Caco-2 (cell line): ENCODE data around the gene TAF12. TPM values are rescaled to one million over a fixed set of nuclear protein-coding genes. Genes with fewer than 3 reads are reported as not detected.
A peak's percentile ranks its signal among the peaks of the same experiment; 100 is the strongest.

Source experiments
- BruUV-seq: library from RNA; stranded (reverse); fragments of 400-500 nt; replicated peaks from 2 replicates; lab custom pipeline; 2021; lab: Mats Ljungman, UMichigan
- CTCF ChIA-PET: fragments of 300-600 bp; sonication (Branson Sonifier 250); formaldehyde crosslinking; loops from one replicate; lab custom pipeline; 2022; ENCODE audit warnings: antibody characterized with exemption; lab: Charles Lee
- POLR2A ChIA-PET: fragments of 300-600 bp; sonication (Branson Sonifier 250); formaldehyde crosslinking; loops from one replicate; lab custom pipeline; 2022; ENCODE audit warnings: antibody characterized with exemption; lab: Charles Lee
- DNase-seq, 2 experiments: peaks; one replicate each; pipeline versions ENCODE4 v3.0.0 to v3.0.0-alpha.2; 2020 to 2022
- H3K27me3 ChIP-seq: replicated peaks from 2 replicates; pipeline ENCODE4 v1.6.0; 2011; ENCODE audit warnings: low read length; ENCODE audit not compliant: control insufficient read depth, insufficient read depth
- H3K36me3 ChIP-seq: 2 replicates; pipeline ENCODE4 v1.5.1; 2011; ENCODE audit warnings: low read length; ENCODE audit not compliant: control insufficient read depth, insufficient read depth
- H3K4me1 ChIP-seq: fragments of 250-450 bp; sonication (Bioruptor Pico); 2 replicates; pipeline ENCODE4 v1.5.1; 2020; ENCODE audit warnings: mild to moderate bottlenecking
- H3K4me3 ChIP-seq: 2 replicates; pipeline ENCODE4 v1.5.1; 2011; ENCODE audit warnings: low read depth, mild to moderate bottlenecking, control low read depth, low read length
- H3K9me3 ChIP-seq: fragments of 250-450 bp; sonication (Bioruptor Pico); 2 replicates; pipeline ENCODE4 v1.5.1; 2020; ENCODE audit warnings: mild to moderate bottlenecking, moderate library complexity
- H3K27ac Mint-ChIP-seq: one replicate; pipeline ENCODE4 v1.8.0; 2022; ENCODE audit warnings: mixed read lengths; ENCODE audit not compliant: unreplicated experiment
- H3K27me3 Mint-ChIP-seq: one replicate; pipeline ENCODE4 v1.8.0; 2022; ENCODE audit warnings: mixed read lengths; ENCODE audit not compliant: insufficient read depth, unreplicated experiment
- H3K36me3 Mint-ChIP-seq: one replicate; pipeline ENCODE4 v1.8.0; 2022; ENCODE audit warnings: mild to moderate bottlenecking, mixed read lengths; ENCODE audit not compliant: insufficient read depth, unreplicated experiment
- H3K4me1 Mint-ChIP-seq: one replicate; pipeline ENCODE4 v1.8.0; 2022; ENCODE audit warnings: low read depth, mixed read lengths; ENCODE audit not compliant: unreplicated experiment
- H3K4me3 Mint-ChIP-seq: one replicate; pipeline ENCODE4 v1.8.0; 2022; ENCODE audit warnings: mild to moderate bottlenecking, moderate library complexity, mixed read lengths; ENCODE audit not compliant: unreplicated experiment
- H3K9me3 Mint-ChIP-seq: one replicate; pipeline ENCODE4 v1.8.0; 2022; ENCODE audit warnings: mixed read lengths; ENCODE audit not compliant: unreplicated experiment
- intact Hi-C: fragments of 100-400 bp; cut with micrococcal nuclease; formaldehyde crosslinking; loops from one replicate; pipeline ENCODE4 v1.10.0; 2022; ENCODE audit not compliant: unreplicated experiment
- total RNA-seq: library from RNA; stranded (reverse); gene quantifications from 2 replicates; pipeline ENCODE4 v1.2.3, GENCODE V29; 2022
- TF ChIP-seq, protein P1 (sequence below), 2 experiments: fragments of 200-600 bp in 1 of 2; IDR thresholded peaks; 1 replicate in 1 of 2; 2 replicates in 1 of 2; pipeline versions ENCODE4 v1.5.1 to v1.8.0; 2011 to 2022; ENCODE audit warnings: antibody characterized with exemption in 1 of 2, control low read depth in 1 of 2, inconsistent platforms in 1 of 2, low read depth in 1 of 2, low read length in 1 of 2, mild to moderate bottlenecking in 1 of 2, moderate library complexity in 1 of 2; ENCODE audit not compliant: insufficient read depth in 1 of 2, severe bottlenecking in 1 of 2, unreplicated experiment in 1 of 2

Gene TAF12
- total RNA-seq, 1 experiment from 2014 or later: 11.3 TPM

DNA sequence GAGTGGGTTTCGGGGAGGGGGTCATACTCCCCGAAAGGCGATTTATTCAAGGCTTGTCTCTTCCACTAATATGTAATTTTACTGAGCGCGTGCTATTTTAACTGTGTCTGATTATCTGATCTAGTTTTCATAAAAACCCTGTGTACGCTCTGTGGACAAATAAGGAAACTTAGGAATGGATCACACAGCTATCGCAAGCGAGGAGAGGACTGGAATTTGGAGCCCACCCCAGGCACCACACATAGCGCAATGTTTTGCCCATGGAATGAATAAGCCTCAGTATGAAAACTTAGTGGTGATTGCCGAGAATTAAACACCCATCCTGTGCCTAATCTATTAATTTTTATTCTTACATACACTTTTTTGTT lies 60.6 kb downstream of the TAF12 start:
- DNase-seq: no peak
- CTCF ChIA-PET: interaction anchor here (0.6 to 1.6 kb wide), 4 partner anchors 21 to 338 kb away, joined by 3 to 8 read pairs (median 6); partner anchors contain the start of gene TAF12
- POLR2A ChIA-PET: interaction anchor here (0.6 to 2.6 kb wide), 20 partner anchors 8 to 494 kb away, joined by 3 to 30 read pairs (median 6); partner anchors contain the start of genes EYA3, MED18, RAB42 and RCC1
- H3K27me3 Mint-ChIP-seq: no peaks in the 10 kb centered on the region
- H3K36me3 Mint-ChIP-seq: peaks cover 52% of the 10 kb centered on the region
- peak overlapping the region; percentile 85 for H3K4me3 Mint-ChIP-seq
- H3K36me3 ChIP-seq: peaks cover 4% of the 10 kb centered on the region
- peaks cover 11% of the 10 kb centered on the region for H3K4me1 Mint-ChIP-seq
- intact Hi-C loops: no loop called here
- TSS peak; percentile 95 for BruUV-seq
- no peaks in the 10 kb centered on the region for H3K27me3 ChIP-seq
- peak overlapping the region; percentile 73 for H3K4me3 ChIP-seq
- H3K4me1 ChIP-seq: peaks cover 5% of the 10 kb centered on the region; the same call in 1 of the 2 replicates
- TF ChIP-seq, protein P1, sequence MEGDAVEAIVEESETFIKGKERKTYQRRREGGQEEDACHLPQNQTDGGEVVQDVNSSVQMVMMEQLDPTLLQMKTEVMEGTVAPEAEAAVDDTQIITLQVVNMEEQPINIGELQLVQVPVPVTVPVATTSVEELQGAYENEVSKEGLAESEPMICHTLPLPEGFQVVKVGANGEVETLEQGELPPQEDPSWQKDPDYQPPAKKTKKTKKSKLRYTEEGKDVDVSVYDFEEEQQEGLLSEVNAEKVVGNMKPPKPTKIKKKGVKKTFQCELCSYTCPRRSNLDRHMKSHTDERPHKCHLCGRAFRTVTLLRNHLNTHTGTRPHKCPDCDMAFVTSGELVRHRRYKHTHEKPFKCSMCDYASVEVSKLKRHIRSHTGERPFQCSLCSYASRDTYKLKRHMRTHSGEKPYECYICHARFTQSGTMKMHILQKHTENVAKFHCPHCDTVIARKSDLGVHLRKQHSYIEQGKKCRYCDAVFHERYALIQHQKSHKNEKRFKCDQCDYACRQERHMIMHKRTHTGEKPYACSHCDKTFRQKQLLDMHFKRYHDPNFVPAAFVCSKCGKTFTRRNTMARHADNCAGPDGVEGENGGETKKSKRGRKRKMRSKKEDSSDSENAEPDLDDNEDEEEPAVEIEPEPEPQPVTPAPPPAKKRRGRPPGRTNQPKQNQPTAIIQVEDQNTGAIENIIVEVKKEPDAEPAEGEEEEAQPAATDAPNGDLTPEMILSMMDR (IDR thresholded peaks at IDR 0.05; ENCODE audit: insufficient read depth in 1 of 2, low read depth in 1 of 2, low read length in 1 of 2, severe bottlenecking in 1 of 2, unreplicated experiment in 1 of 2): no peak
- no peaks in the 10 kb centered on the region for H3K9me3 Mint-ChIP-seq
- no peaks in the 10 kb centered on the region for H3K9me3 ChIP-seq
- H3K27ac Mint-ChIP-seq: peak overlapping the region; percentile 88

DNA sequence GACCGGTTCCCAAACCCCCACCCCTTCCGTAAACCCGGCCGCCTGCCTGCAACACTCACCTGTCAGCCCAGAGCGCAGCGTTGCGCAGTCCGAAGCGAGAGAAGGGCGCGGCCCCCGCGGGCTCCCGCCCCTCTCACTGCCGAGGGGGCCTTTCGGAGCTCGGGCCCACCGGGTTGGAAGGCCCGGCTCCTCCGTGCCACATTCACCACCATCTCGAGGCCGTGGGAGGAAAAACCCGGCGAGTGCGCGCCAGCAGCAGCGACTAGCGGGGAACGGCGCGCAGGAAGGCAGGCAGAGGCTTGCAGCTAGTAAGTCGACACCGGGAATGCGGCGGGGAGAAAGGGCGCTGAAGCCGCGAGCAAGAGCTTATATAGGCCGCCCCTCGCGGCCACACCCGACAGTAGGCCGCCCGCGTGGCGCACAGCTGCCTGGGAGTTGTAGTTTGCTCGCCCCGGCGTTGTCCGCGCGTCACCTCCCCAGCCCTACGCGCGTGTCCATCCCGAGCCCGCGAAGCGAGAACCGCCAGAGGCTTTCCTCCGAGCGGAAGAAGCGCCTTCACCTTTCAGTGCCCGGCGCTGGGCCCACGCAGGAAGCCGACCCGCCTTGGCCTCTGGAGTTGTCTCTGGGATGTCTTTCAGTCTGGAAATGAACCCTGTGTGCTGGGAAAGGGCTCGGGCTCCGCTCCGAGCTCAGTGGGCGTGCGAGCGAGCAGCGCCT lies 61.2 kb downstream of the TAF12 start:
- BruUV-seq: no TSS peak
- peaks cover 4% of the 10 kb centered on the region for H3K36me3 ChIP-seq
- peak overlapping the region; percentile 73 for H3K4me3 ChIP-seq
- peak overlapping the region; percentile 85 for H3K4me3 Mint-ChIP-seq
- CTCF ChIA-PET: interaction anchor here (0.6 to 1.6 kb wide), 5 partner anchors 21 to 337 kb away, joined by 3 to 8 read pairs (median 5); partner anchors contain the start of gene TAF12
- TF ChIP-seq, protein P1 (IDR thresholded peaks at IDR 0.05; ENCODE audit: insufficient read depth in 1 of 2, low read depth in 1 of 2, low read length in 1 of 2, severe bottlenecking in 1 of 2, unreplicated experiment in 1 of 2): no peak
- no peaks in the 10 kb centered on the region for H3K27me3 Mint-ChIP-seq
- no peaks in the 10 kb centered on the region for H3K9me3 ChIP-seq
- H3K4me1 Mint-ChIP-seq: peaks cover 11% of the 10 kb centered on the region
- POLR2A ChIA-PET: interaction anchor here (0.6 to 2.6 kb wide), 23 partner anchors 9 to 493 kb away, joined by 3 to 30 read pairs (median 5); partner anchors contain the start of genes EYA3, MED18, RAB42 and RCC1
- no peaks in the 10 kb centered on the region for H3K9me3 Mint-ChIP-seq
- intact Hi-C loops: loop anchor here (2.0 kb wide), 2 partner anchors 29 to 63 kb away; partner anchors contain the start of gene TRNAU1AP
- H3K27ac Mint-ChIP-seq: peak overlapping the region; percentile 88
- peak; percentile 91 to 92 for DNase-seq
- peaks cover 57% of the 10 kb centered on the region for H3K36me3 Mint-ChIP-seq
- H3K27me3 ChIP-seq: no peaks in the 10 kb centered on the region
- H3K4me1 ChIP-seq: peaks cover 5% of the 10 kb centered on the region; the same call in 1 of the 2 replicates
